NCI-H1417 treated with DMSO at 0.1 percent for 48 hours (cell line): Measurements from ENCODE around the gene TMPRSS11A.
A peak's percentile ranks its signal among the peaks of the same experiment; 100 is the strongest.

Experiments used
- DNase-seq: peaks from one replicate; lab custom pipeline; 2025; lab: John Stamatoyannopoulos, UW

The TMPRSS11A gene

GRCh38 chr4:67963356-67963755, at the start of gene TMPRSS11A:
TMPRSS11A (minus strand) TSS chr4:67963493; CDS start chr4:67963393, 100 bp downstream.
- DNase-seq: no peak

- no peak for DNase-seq
Measured at GRCh38 chr4:68011684-68012083, 48.4 kb upstream of the TMPRSS11A start.

GRCh38 chr4:68002906-68003305, 39.6 kb upstream of the TMPRSS11A start:
- DNase-seq: no peak

- DNase-seq: no peak
Measured at GRCh38 chr4:67996127-67996526, 32.8 kb upstream of the TMPRSS11A start.

- DNase-seq: no peak
Measured at GRCh38 chr4:67988991-67989390, 25.7 kb upstream of the TMPRSS11A start.

- DNase-seq: no peak
Measured at GRCh38 chr4:67983333-67983732, 20.0 kb upstream of the TMPRSS11A start.

- DNase-seq: no peak
Measured at GRCh38 chr4:67980512-67980911, 17.2 kb upstream of the TMPRSS11A start.

- no peak for DNase-seq
Measured at GRCh38 chr4:67973608-67974007, 10.3 kb upstream of the TMPRSS11A start.

GRCh38 chr4:67954890-67955289, 8.4 kb downstream of the TMPRSS11A start:
- DNase-seq: no peak

GRCh38 chr4:67941074-67941473, 22.2 kb downstream of the TMPRSS11A start:
- DNase-seq: no peak

GRCh38 chr4:67940506-67940905, 22.8 kb downstream of the TMPRSS11A start:
- DNase-seq: no peak

- no peak for DNase-seq
Measured at GRCh38 chr4:67939195-67939594, 24.1 kb downstream of the TMPRSS11A start.

- DNase-seq: no peak
Measured at GRCh38 chr4:67935888-67936287, 27.4 kb downstream of the TMPRSS11A start.

GRCh38 chr4:67934628-67935027, 28.7 kb downstream of the TMPRSS11A start:
- peak; percentile 45 for DNase-seq

GRCh38 chr4:67933755-67934154, 29.5 kb downstream of the TMPRSS11A start:
- DNase-seq: no peak

GRCh38 chr4:67933038-67933437, 30.3 kb downstream of the TMPRSS11A start:
- DNase-seq: no peak

GRCh38 chr4:67931256-67931655, 32.0 kb downstream of the TMPRSS11A start:
- DNase-seq: no peak

GRCh38 chr4:67929426-67929825, 33.9 kb downstream of the TMPRSS11A start:
- no peak for DNase-seq

- no peak for DNase-seq
Measured at GRCh38 chr4:67928546-67928945, 34.7 kb downstream of the TMPRSS11A start.

GRCh38 chr4:67927251-67927650, 36.0 kb downstream of the TMPRSS11A start:
- DNase-seq: no peak

- DNase-seq: no peak
Measured at GRCh38 chr4:67926485-67926884, 36.8 kb downstream of the TMPRSS11A start.

- no peak for DNase-seq
Measured at GRCh38 chr4:67922697-67923096, 40.6 kb downstream of the TMPRSS11A start.

- no peak for DNase-seq
Measured at GRCh38 chr4:67918428-67918827, 44.9 kb downstream of the TMPRSS11A start.

GRCh38 chr4:67915400-67915966, 47.8 kb downstream of the TMPRSS11A start:
- no peak for DNase-seq

- DNase-seq: no peak
Measured at GRCh38 chr4:67912080-67912479, 51.2 kb downstream of the TMPRSS11A start.
